Astrocyte (in vitro differentiated cells and primary cell): ENCODE measurements around the gene KIF25.

Experiments used
- CTCF ChIP-seq: IDR thresholded peaks from 2 replicates; pipeline ENCODE4 v1.5.1; 2011; ENCODE audit warnings: low read depth, mild to moderate bottlenecking, inconsistent platforms, low read length, moderate library complexity; ENCODE audit not compliant: insufficient read depth
- EZH2 ChIP-seq: IDR thresholded peaks from 2 replicates; pipeline ENCODE4 v1.6.1; 2012; ENCODE audit warnings: mild to moderate bottlenecking, low read length, inconsistent platforms; ENCODE audit not compliant: insufficient read depth

GRCh38 chr6:168009331-168009730 is 11.9 kb downstream of the KIF25 start:
- no peak for TF ChIP-seq CTCF
- TF ChIP-seq EZH2, result no peak
